ENCODE measurements around the gene SP6.
A peak's percentile ranks its signal among the peaks of the same experiment; 100 is the strongest.

The SP6 gene

DNA sequence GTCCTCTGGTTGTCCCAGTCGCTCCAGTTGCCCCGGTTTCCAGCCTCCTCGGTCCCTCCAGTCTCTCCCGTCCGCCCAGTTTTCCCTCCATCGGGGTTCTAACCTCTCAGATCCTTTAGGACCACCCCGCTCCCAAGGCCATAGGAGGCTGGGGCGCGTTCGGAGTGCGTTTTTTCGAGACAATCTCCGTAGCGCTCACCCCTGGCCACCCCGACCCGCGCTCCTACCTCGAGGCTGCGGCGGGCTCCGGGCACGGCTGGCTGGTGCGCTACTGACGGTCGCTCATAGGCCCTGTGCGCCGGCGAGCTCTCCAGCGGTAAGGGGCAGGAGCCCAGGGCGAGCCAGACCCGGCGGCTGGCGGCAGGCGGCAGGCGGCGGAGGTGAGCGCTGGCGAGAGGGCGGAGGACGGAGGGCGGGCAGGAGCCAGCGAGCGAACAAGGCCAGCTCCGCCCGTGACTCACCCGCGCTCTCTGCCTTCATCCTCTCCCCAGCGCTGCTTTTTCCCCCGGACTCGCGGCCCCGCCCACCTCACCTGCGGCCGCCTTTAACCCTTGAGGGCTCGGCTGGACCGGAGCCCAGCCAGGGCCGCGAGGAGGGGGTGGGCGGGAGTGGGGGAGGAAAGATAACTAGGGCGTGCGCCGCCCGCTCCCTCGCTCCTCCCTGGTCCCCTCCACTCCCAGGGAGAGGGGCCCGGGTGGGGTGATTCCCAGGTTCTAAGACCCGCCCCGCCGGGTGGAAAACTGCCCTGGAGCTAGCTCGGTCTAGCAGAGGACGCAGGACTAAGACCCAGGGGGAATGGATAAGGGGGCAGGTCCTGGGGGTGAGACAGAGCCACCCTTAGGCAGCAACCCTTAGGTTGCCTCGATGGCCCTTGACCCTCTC is at the start of gene SP6:
TSS of gene SP6 (minus strand) at position 472 of the 882 bp plus-strand sequence. CDS start 2,734 bp downstream, outside the sequence.
- peak; percentile 56 to 67 for DNase-seq

DNA sequence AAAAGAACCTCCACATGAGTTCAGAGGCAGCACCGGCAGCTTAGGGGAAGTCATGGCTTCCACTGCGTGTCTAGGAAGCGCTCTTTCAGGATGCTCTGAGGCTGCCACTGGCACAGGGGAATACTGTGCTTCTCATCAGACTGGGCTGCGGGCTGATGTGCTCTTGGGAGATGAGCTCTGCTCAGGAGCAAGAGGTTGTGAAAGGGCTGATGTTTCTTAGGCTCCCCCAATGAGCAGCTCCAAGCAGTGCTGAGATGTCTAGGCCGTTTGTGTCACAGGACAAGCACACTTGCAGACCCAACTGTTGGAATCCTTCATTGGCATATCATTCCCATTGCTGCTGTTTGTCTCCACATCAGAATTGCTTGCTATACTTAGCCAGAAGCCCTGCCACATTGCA is 48.7 kb upstream of the SP6 start:
- DNase-seq: no peak

DNA sequence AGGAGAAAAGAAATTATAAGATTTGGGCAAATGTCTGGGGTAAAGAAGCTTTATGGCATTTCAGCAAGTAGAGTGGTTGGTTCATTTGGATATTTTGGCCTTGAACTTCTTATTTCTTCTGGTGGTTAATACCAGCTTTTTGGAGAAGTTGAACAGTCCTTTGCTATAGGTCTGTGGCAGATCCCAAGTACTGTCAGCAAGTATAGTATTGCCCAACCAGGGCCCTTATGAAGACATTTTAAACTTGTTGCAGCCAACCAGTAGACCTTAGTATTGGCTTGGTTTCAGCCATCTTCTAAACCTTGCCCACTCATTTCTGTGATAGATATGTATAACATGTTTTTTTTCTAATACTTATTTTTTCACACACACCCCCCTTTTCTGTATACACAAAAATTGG is 47.3 kb upstream of the SP6 start:
- DNase-seq: no peak

DNA sequence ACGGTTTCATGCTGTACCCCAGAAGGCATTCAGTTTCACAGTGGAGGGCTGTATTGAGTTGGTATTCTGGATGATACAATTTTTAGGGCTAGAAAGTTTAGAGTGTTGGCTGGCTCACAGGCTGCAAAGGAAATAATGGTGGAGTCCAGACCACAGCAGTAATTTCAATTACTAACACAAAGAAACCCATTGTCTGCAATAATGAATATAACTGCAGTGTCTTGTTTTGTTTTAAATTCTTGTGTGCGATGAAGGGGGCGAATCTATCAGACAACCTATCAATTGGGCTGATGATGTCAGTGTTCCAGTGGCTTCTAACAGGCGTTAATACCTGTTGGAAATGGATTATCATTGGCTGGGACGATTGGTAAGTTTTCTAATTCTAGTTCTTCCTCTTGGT is 46.6 kb upstream of the SP6 start:
- DNase-seq: no peak

DNA sequence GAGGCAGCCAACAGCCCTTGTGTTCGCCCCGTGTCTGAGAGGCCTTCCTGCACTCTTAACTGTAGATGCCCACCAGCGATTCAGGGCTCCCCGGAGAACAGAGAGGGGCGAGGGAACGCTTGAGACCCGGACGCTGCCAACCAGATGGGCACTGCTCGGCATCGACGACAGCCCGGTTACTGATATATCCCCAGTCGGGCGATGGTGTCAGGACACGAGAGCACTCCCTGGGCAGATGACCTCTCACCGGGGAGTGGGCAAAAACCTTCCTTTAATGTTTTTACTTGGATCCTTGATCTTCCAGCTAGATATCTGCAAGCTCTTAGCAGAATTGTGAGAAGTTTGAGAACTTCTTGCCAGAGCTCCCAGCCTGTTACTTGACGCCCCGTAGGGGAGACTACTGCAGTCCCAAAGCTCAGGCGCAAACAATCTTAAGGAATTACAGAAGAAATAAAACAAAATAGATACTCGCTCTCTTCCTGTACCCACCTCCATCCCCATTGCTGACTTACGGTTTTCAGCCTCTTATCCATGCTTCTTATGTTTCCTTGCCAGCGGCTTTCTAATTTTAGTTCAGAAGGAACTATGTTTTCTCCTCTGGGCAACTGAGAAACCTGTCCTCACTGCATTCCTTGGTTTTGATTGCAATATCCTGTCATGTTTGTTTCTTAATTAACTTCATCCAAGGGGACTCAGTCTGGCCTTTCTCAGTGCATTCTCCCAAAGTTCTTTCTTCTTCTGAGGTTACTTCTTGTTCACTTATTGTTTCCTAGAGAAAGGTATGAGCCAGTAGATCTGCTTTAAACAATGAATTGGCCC is 45.9 kb upstream of the SP6 start:
- no peak for DNase-seq

DNA sequence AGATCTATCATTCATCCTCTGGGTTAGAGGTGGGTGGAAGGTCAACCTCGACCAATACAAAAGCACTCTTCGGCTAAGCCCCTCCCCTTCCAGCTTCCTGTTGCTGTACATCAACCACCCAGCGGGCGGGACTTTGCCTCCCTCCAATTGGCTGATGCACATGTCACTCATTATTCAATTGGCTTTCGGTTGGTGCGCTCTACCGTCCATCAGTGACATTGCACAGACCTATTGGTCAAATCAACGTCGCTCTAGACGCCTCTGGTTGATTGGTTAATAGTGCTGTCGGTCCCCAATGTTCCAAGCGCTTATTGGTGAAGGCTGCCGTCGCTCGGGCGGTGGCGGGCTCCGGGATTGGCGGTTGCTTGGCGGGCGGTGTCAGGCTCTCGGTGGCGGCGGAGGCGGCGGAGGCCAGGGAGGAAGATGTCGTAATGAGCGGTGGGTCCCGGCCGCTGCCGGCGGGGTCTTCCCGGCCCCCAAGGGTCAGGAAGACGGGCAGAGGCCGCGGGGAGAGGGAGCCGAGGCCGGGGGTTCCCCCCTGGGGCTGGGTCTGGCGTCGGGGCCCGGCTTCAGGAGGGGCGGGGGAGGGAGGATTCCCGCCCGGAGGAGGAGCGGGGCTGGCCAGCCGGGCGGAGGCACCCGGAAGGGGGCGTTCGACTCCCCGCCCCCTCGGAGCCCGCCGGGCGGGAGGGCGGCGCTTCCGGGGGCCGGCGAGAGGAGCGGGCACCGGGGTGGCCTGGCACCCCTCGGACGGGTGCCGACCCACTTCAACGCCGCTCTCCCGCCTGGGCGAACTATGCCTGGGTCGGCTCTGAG is 45.1 kb upstream of the SP6 start, which contains the start of gene SP2:
TSS of gene SP2 (plus strand) at position 381 of the 816 bp plus-strand sequence. CDS start at position 432, 51 bp downstream.
- DNase-seq: peak; percentile 100

DNA sequence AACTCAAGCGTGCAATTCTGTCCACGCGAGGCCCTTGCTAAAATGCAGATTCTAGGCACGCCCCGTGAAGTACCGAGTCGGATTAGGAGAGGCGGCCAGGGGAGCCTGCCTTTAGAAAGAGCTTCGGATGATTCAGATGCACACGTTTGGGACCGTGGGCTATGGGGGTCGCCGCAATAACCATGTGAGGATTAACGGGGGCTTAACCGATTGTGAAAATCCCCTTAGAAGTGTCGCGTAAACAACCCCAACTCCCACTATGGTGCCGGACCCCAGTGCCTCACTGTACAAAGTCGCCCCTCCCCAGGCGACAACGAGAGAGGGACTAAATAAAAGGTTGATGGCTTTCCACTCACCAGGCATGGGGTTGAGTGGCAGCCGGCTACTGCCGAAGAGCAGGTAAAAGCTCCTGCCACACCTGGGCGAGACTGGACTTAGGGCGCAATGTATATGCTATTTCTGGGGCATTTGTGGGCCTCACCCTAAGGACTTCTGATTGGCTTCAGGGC is 44.4 kb upstream of the SP6 start:
- no peak for DNase-seq

DNA sequence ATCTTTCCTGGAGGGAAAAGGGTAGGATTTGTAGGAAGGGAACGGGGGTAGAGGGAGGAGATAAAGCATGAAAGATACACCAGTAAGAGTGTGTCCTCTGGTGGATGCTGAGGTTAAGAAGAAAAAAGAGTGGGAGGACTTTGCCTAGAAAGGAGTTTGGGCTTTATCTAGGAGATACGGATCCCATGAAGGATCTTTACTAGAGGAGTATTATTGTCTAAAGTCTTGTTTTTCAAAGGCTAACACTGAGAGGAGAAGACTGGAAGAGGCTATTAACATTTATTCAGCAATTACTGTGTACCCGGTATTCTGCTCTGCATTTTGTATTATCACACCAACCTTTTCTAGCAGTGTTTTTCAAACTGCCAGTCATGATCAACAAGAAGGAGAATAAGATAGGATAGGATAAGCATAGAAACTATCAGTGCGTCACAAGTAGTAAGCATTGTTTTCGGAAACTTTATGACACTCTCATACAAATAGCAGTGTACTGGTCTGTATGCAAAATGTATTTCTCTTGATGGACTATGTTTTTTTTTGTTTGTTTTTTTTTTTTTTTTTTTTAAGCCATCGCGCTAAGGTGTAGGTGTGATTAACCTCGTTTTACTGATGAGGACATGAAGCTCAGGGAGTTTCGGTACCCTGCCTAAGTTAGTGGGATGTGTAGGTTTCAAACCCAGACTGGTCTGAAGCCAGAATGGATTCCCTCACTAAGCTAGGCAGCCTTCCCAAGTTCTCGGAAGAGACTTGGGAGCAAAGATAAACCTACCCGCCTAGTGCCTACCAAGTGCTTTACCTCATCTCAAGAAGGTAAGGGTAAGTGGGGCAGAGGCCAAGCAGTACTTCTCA is 43.8 kb upstream of the SP6 start:
- DNase-seq: no peak

DNA sequence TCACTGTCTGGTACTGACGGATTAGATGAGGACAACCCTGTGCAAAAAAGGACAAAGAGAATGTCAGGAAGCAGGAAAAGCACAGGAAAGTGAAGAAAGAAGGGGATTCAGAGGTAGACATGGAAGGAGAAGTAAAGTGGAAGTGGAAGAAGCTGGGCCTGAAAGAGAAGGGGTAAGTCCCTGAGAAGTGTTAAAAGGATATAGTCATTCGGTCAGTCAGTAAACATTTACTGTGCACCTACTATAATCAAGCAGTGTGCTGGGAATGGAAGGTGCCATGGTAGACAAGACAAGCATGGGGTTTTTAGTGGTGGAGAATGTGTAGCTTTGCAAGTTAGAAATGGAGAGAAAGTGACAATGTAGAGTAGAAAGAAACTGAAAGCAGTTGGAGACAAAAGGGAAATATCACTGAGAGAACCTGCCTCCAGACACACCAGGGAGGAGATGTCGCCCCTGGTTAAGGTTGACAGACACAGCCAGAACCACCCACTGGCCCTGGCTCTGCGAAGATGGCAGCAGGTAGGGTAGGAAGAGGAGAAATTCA is 40.7 kb upstream of the SP6 start:
- DNase-seq: no peak

DNA sequence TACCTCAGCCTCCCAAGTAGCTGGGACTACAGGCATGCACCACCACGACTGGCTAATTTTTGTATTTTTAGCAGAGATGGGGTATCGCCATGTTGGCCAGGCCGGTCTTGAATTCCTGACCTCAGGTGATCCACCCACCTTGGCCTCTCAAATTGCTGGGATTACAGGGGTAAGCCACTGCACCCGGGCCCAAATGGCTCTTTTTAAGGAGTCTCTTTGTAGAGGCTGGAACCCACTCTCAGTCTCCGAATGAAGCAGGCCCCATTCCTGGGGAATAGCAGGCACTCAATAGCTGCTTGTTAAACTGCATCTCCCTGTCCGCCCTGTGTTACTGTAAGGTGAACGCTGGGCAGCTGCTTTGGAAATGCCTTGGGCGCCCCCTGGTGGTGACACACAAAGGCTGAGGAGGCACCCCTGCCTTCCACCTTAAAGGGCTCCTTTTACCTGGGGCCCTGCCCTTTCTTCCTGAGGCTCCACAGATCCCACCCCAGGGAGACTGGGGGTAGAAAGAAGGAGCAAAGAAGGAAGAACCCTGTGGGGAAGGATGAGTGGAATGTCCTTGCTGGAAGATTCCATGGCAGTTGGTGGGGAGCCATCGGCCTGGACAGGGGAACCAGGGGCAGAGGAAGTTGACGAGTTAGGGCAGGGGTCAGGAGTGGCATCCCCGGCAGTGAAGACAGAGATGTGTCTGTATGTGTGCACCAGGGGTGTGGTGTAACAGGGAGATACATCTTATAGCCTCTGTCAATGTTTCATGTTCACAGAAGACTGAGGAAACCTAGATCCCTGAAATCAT is 39.0 kb upstream of the SP6 start:
- DNase-seq: peak; percentile 88 to 89

DNA sequence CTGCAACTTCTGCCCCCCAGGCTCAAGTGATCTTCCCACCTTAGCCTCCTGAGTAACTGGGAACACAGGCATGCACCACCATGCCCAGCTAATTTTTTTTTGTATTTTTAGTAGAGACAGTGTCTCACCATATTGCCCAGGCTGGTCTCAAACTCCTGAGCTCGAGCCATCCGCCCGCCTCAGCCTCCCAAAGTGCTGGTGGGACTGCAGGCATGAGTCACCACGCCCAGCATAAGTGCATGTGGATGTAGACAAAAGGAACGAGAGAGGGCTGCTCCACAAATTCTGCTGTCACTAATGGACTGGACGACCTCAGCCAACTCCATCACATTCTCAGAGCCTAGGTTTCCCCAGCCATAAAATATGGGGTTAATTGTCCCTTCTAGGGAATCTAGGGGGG is 37.3 kb upstream of the SP6 start:
- no peak for DNase-seq

DNA sequence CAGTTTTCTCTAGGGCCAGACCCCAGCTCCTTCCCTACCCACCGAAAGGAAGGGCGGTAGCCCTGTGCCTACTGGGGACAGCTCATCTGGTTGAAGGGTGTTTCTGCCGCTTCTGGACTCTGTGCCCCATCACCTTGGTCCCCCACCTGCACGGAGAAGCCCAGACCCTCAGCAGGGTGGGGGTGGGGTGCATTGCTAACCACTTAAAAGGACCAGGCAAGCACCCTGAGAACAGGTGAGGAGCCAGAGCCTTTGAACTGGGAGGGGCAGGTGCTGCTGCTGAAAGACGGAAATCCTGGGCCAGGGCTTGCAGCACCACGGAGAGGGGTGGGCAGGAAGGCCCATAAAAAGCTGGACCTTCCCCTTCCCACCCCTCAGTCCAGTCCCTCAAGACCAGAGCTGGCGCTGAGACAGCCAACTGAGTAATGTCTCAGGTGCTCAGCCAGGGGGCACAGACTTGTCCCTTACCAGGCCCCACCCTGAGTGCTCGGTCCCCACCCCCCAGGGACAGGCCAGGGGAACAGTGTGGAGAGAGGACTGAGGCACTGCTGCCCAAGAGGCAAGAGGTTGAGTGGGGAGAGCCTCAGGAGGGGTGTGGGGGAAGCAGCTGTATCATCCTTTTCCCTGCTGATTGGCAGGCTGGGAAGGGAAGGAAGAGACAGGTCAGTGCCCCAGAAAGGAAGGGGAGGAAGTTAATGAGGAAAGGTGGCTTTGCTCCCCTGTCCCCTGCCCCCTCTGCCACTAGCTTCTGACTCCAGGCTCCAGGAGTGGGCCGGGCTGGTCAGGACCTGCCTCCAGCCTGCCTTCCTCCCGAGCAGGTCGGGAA is 34.2 kb upstream of the SP6 start:
- DNase-seq: peak in 1 of 2 donors; percentile 21

DNA sequence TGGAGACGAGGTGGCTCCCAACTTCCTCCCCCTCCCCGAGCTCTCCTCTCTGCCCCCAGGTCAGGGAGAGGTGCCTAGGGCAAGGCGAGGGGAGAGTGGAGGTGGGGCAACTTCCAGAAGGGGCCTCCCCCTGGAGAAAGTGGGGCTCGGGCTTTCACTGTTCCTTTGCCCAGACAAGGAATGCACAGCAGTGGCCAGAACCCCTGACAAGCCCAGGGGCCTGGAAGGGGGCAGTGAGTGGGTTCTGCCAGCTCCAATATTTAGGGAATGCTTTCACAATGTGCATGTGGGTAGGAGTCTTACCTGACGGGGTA is 33.4 kb upstream of the SP6 start:
- DNase-seq: no peak

DNA sequence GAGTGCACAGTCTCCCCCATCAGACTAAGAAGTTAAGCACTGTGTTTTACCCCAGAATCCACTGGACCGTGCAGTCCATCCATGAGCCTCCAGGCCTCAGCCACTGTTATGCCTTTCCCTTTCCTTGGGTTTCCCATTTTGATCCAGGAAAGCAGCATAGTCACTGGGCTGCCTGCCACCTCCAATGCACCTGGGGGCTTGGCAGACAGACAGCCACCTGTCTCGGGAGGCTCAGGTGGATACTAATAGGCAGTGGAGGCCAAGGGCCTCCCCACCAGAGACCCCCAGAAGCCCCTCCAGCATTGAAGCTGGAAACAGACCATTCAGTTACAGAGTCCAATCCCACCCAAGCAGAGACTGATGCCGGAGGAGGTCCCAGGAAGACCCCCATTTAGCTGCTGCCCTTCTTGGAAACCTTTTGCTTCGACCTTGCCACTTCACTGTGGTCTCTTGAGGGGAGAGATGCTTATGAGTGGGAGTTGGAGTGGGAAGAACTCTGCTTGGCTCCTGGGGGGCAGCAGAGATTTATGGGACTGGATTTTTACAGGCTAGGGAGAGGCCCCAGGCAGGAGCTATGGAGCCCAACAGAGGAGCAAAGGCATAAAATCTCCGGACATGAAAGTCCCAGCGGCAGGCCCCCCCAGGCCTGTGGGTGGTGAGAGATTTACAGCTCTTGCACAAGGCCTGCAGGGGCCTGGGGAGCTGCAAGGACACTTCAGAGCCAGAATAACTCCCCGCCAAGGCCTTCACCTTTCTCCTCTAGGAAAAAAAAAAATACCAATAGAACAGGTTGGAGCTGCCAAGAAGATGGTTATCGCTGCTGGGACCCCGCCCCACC is 32.8 kb upstream of the SP6 start:
- no peak for DNase-seq

DNA sequence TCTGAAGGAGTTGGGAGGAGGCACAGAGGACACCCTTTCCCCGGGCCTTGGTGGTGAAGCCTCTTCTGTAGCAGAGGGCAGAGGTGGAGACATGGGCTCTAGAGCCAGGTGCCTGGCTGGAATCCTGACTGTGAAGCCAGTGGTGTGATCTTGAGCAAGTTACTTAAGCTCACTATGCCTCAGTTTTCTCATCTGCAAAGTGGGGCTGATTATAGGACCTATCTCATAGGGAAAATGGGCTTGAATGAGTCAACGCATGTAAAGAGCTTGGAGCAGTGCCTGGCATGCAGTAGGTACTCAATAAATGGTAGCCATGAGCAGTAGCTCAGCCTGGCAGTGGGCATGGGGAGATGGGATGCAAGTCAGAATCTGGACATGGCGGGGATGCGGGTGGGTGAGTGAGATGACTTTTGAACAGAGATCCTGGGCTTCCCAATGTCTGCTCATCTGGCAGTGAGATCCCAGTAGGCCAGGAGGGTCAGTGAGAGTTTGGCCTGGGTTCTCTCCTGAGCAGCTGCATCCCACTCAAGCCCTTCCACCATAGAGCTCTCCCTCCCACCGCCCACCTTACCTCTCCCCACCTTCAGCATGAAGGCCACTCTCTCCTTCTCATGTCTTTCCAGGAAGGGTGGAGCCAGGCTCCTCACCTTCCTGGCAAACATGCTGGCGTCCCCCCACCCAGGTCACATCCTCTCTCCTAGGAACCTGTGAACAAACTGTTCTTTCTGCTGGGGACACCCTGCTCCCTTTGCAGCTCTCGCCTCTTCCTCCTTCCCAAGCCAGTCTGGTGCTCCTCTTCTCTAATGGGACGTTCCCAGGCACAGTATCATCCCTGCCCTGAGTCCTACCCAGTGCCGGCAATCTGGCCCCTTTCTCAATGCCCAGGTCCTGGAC is 32.0 kb upstream of the SP6 start:
- no peak for DNase-seq

DNA sequence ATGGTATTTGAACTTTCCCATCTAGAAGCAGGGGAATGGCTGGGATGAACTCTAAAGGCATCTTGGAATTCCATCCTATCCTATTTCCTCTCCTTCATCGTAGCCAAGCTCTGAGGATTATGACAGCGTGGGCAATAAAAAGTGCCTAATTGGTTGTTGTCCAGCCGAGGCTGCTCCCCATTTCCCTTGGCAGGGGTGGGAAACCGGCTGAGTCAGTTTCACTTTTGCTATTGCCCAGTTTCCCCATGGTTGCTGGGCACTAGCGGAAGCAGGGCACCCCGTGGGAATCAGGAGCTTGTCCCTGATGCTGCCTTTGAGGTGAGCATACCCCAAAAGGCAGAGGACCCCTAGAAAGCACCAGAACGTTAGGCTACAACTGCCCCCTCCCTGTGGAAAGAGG is 31.3 kb upstream of the SP6 start:
- no peak for DNase-seq

DNA sequence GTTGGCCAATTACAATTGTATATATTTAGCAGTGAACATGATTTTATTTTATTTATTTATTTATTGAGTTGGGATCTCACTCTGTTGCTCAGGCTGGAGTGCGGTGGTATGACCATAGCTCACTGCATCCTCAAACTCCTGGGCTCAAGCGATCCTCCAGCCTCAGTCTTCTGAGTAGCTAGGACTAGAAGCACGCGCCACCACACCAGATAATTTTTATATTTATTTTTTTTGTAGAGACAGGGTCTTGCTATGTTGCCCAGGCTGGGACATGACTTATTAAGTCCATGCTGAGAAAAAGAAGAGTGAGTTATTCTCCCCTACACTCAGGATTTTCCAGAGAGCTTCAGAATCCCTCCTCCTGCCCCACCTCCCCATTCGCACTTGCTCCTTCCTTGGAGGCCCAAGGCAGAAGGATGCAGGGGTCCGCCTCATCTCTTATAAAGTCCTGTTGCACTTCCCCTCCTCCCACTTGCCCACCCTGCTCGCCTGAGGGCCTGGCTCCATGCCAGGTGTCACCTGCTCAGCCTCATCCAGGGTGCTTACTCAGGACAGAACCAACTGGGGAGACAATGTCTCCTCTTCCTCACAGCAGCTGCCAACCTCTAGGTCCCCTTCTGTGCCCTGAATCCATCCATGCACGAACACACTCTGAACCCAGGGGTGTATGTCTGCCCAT is 29.0 kb upstream of the SP6 start:
- DNase-seq: no peak

All from CD4-positive, alpha-beta T cell treated with Interleukin-4 for 1 hour (primary cell).